ENCODE data around the gene AP1G2.
A peak's percentile ranks its signal among the peaks of the same experiment; 100 is the strongest.

AP1G2 gene

DNA sequence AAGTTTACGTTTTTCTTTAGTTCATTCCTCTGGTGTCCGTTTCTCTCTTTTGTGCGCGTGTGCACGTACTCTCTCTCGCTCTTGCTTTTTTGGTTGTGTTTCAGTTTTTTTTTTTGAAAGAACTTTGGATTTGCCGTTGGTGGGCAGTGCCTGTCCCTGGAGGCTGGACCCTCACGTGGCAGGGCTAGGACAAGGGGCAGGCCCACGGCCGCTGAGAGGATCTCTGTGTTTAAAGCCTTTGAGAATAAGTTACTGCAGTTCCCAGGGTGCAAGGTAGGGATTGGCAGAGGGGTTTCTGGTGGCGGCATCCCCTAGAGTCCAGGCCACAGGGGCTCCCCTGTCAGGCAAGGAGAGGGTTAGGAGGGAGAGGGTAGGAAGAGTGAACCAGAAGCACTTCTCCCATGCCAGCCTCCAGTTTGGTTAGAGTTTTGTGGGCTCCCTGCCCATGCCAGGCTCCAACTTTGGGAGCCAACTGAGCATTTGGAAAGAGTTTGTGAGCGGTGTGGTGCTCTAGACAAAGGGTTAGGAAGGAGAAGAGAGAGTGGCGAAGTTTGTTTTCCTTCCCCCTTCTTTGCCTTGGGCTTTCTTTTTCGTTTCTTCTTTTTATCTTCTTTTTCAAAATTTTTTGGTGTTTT, 46.6 kb downstream of the AP1G2 start:
- DNase-seq: peak in 4 of 51 donors; percentile 21 to 44 (median 28)

DNA sequence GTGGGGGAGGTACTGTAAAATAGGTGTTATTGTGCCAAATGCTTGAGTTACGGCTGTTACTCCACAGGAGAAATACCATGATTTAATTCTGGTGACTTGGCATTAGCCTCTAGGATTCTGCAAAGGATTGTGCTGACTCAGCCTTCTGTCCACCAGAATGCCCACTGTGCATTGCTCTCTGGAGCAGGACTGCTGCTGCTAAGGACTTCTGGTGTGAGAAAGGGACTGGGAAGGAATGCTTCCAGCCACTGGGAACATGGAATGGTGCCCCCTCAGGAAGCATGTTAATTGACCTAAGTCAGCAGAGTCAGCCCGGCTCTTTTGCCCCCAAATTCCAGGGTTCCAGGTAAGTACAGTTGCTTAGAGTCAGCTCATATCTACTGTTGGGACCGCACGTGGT, 48.9 kb downstream of the AP1G2 start:
- DNase-seq: no peak

DNA sequence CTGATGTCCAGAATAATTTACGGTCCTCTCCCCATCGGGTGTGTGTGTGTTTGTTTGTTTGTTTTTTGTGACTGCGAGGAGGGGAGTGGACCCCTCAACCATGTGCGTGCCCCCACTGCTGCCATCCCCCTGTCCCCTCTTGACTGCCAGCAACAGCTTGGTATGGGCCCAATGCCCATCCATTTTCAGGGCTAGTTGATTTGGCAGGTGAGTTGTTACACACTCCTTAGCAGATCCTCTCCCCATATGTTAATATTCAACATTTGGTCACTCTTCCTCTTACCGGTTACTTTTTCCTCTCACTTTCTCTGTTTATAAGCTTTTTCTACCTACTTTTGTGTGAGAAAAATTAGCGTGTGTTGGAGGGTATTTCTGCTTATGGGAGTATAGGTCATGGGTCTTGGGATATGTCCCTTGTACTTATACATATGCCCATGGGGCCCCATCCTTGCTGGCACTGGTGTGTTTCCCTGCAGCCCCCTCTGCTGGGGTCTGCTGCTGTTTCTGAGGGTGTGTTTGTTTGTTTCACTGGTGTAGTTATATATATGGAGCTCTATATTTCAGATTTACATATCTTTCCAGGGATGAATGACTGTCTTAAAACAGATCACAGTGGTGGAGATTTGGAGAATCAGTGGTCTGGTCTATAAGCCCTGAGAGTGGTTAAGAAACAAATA, 49.8 kb downstream of the AP1G2 start:
- DNase-seq: no peak

DNA sequence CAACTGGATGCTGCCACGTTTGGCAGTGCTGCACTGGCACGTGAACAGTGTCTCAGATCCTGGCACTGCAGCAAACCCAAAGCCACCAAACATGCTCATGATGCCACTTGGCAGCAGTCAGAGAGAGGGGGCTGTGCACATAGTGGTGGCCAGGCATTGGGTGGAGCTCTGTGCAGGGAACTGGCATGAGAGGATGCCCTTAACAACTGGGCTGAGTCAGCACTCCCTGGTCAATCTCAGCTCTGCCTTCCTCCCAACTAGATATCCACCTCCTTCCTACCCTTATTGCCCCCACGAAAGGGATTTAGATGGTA, 53.0 kb downstream of the AP1G2 start:
- peak in 25 of 51 donors; percentile 27 to 80 (median 52) for DNase-seq

DNA sequence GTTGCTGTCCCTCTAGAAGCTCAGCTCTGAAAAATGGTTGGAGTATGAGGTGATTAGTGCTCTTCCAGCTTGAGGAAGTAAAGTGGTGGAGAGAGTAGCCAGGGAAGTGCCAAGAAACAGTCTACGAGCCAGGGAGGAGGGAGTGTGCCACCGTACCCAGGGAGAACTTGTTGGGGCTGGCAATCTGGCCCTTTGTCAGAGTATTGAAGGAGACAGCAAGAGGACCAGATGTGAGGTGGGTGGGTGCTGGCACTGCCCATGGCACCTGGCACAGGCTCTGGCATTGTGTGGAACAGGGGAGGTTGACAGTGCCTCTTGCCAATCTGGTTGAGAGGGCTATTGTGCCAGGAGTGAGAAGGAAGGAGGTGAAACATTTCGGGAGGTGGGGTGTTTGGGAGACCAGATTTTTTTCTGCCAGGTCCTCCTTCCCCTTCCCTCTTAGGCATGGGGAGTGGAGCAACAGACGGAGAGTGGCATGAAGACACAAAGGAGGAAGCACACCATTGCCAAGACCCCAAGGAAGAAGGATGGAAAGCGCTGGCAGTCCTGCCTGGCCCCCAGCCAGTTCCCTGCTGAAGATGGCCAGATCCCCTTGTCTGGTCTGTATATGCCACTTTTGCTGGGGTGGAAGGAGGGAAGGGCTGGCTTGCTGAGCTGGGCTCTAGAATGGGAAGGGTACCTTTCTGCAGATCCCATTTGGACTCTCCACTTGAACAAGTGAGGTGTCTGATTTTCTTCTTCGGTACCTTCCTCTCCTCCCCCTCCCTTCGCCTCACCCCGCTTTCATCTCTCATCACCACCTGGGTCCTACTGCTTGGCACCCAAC, 53.6 kb downstream of the AP1G2 start:
- DNase-seq: peak in 16 of 51 donors; percentile 30 to 81 (median 56)

DNA sequence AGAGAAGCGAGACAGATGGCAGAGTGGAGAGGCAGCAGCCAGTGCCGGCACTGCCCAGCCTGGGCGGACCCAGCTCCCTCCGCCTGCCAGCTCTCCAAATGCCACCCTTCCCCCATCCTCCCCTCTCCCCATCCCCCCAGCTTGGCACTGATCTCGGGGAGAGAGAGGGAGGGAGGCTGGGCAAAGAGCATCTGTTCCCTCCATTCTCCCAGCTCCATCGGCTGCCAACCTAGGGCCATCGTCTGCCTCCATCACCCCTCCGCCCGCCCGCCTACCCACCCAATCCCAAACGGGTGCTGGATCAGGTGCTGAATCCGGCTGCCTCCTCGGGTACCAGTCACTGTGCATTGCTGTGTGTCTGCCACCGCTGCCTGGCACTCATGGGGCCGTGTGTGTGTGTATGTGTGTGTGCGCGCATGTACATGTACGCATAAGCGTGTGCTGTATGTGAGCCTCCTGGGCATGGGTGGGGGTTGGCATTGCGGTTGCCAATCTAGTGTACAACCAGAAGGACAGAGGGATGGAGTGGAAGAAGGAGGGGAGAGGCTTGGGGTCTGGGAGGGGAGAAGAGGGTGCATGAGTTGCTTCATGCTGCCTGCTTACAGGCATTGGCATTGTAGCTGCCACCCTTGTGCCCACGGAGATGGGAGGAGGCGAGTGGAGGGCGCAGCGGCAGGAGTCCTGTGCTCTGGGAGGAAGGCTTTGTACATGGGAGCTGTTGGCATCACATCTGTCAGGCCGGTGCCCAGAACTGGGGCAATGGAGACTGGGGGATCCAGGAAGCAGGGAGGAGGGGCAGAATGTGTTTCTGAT, 54.4 kb downstream of the AP1G2 start:
- peak in 50 of 51 donors; percentile 59 to 94 (median 85) for DNase-seq

DNA sequence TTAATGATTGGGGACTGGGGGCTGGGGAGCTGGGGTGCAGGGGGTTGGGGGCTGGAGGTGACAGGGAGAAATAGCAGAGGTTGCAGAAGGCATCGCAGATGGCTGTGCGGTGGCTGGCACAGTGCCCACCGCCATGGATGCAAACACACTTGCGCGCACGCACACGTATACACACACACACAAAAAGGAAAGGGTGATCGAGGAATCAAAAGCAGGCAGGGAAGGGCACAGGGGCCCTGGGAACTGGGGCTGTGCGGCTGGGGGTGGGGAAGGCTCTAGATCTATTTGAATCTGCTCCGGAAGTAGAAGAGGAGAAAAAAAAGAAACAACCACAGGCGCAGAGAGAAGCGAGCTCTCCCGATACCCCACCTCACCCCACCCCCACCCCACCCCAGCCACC, 55.4 kb downstream of the AP1G2 start:
- peak in 13 of 51 donors; percentile 17 to 70 (median 34) for DNase-seq

Data from hypothalamus (tissue), 51 donors.